Smooth muscle cell (in vitro differentiated cells): Measurements from ENCODE around the gene SPC24. TPM values are rescaled to one million over a fixed set of nuclear protein-coding genes. Genes with fewer than 3 reads are reported as not detected.

Experiments
- DNase-seq: peaks from one replicate; lab custom pipeline; 2025; ENCODE audit not compliant: unreplicated experiment; lab: John Stamatoyannopoulos, UW
- H2AFZ ChIP-seq: fragments of 200-600 bp; sonication (generic); 2 replicates; pipeline ENCODE4 v1.6.0; 2016; ENCODE audit warnings: antibody characterized with exemption, low read depth, mild to moderate bottlenecking
- H3F3A ChIP-seq: fragments of 200-600 bp; sonication (generic); 2 replicates; pipeline ENCODE4 v1.6.0; 2017; ENCODE audit warnings: antibody characterized with exemption, low read depth
- H3K27ac ChIP-seq: fragments of 200-600 bp; sonication (generic); 2 replicates; pipeline ENCODE4 v1.5.1; 2016; ENCODE audit warnings: low read depth, mild to moderate bottlenecking
- H3K27me3 ChIP-seq: fragments of 200-600 bp; sonication (generic); 2 replicates; pipeline ENCODE4 v1.6.1; 2016; ENCODE audit warnings: low read depth, mild to moderate bottlenecking
- H3K36me3 ChIP-seq: fragments of 200-600 bp; sonication (generic); 2 replicates; pipeline ENCODE4 v1.5.1; 2016; ENCODE audit warnings: low read depth
- H3K4me1 ChIP-seq: fragments of 200-600 bp; sonication (generic); 2 replicates; pipeline ENCODE4 v1.5.1; 2016; ENCODE audit warnings: low read depth
- H3K4me2 ChIP-seq: fragments of 200-600 bp; sonication (generic); 2 replicates; pipeline ENCODE4 v1.6.0; 2016; ENCODE audit warnings: mild to moderate bottlenecking
- H3K4me3 ChIP-seq: fragments of 200-600 bp; sonication (generic); 2 replicates; pipeline ENCODE4 v1.5.1; 2016; ENCODE audit warnings: mild to moderate bottlenecking
- H3K79me2 ChIP-seq: fragments of 200-600 bp; sonication (generic); 2 replicates; pipeline ENCODE4 v1.6.0; 2016; ENCODE audit warnings: low read depth, mild to moderate bottlenecking
- H3K9ac ChIP-seq: fragments of 200-600 bp; sonication (generic); 2 replicates; pipeline ENCODE4 v1.6.0; 2016; ENCODE audit warnings: low read depth
- H3K9me3 ChIP-seq: fragments of 200-600 bp; sonication (generic); replicated peaks from 2 replicates; pipeline ENCODE4 v1.5.1; 2016; ENCODE audit warnings: low read depth
- H4K20me1 ChIP-seq: fragments of 200-600 bp; sonication (generic); 2 replicates; pipeline ENCODE4 v1.6.0; 2016; ENCODE audit warnings: low read depth
- CTCF ChIP-seq: fragments of 200-600 bp; sonication (generic); IDR thresholded peaks from 2 replicates; pipeline ENCODE4 v1.5.1; 2017; ENCODE audit warnings: borderline replicate concordance, mild to moderate bottlenecking, antibody characterized with exemption; ENCODE audit not compliant: insufficient read depth, poor library complexity, severe bottlenecking
- WGBS: methylation state at CpG from one replicate; pipeline ENCODE4 v1.1.7; 2016; ENCODE audit warnings: low lambda C conversion rate; 5-methylcytosine and 5-hydroxymethylcytosine counted together
- polyA plus RNA-seq: library from polyadenylated mRNA; unstranded; fragments of >200 nt; fragmentation: Nextera tagmentation; extraction: Ambion mirVana; gene quantifications from 2 replicates; pipeline ENCODE4 v1.2.1, GENCODE V29; 2016
- total RNA-seq: library from RNA; depleted of rRNA; stranded (reverse); fragments of >200 nt; gene quantifications from 2 replicates; pipeline ENCODE4 v1.2.3, GENCODE V29; 2014

Gene SPC24
- total RNA-seq (7.6 and 10.1 TPM in 2 replicates), polyA plus RNA-seq (6.1 and 9.7 TPM in 2 replicates)

GRCh38 chr19:11155373-11156120 is at the start of gene SPC24:
TSS of gene SPC24 (minus strand) at chr19:11155782. CDS start at chr19:11155776, 6 bp downstream.
- Histone ChIP-seq H3K79me2 (peaks cover 20% of the 10 kb centered on the region), H3K27me3 (no peaks in the 10 kb centered on the region), H3K36me3 (no peaks in the 10 kb centered on the region), H3K9me3 (no peaks in the 10 kb centered on the region), H3K4me3 (peak within 1 kb of the TSS; percentile 70), H3K4me1 (peaks cover 7% of the 10 kb centered on the region), H3K4me2 (peak within 1 kb of the TSS; percentile 91), H4K20me1 (no peaks in the 10 kb centered on the region), H2AFZ (peak within 1 kb of the TSS; percentile 71), H3F3A (no peaks in the 10 kb centered on the region), H3K27ac (no peak within 1 kb of the TSS), H3K9ac (peak within 1 kb of the TSS; percentile 13)
- TF ChIP-seq CTCF, result no peak
- DNase-seq, result peak; percentile 70
- under 1% methylated on average over 41 of the region's 50 CpGs for WGBS

- TF ChIP-seq CTCF, result no peak
- H3K27ac ChIP-seq, result no peak overlapping the region
- H2AFZ ChIP-seq, result no peak overlapping the region
- no peak overlapping the region for H3K9ac ChIP-seq
- no peak for DNase-seq
- no peaks in the 10 kb centered on the region for H3K79me2 ChIP-seq
- H3K9me3 ChIP-seq, result no peaks in the 10 kb centered on the region
- H3F3A ChIP-seq, result peaks cover 1% of the 10 kb centered on the region
- H3K27me3 ChIP-seq, result no peaks in the 10 kb centered on the region
- no peaks in the 10 kb centered on the region for H4K20me1 ChIP-seq
- H3K4me1 ChIP-seq, result no peaks in the 10 kb centered on the region
- WGBS, result 95% methylated on average over 5 of the region's 5 CpGs
- H3K4me2 ChIP-seq, result no peak overlapping the region
- no peaks in the 10 kb centered on the region for H3K36me3 ChIP-seq
- no peak overlapping the region for H3K4me3 ChIP-seq
These were observed 49.4 kb upstream of the SPC24 start for GRCh38 chr19:11204943-11205349.

- Histone ChIP-seq H3K4me2 (no peak overlapping the region), H3F3A (no peaks in the 10 kb centered on the region), H3K4me3 (no peak overlapping the region), H3K4me1 (no peaks in the 10 kb centered on the region), H2AFZ (no peak overlapping the region), H4K20me1 (no peaks in the 10 kb centered on the region), H3K79me2 (no peaks in the 10 kb centered on the region), H3K9ac (no peak overlapping the region), H3K36me3 (no peaks in the 10 kb centered on the region), H3K27ac (no peak overlapping the region), H3K27me3 (no peaks in the 10 kb centered on the region), H3K9me3 (no peaks in the 10 kb centered on the region)
- TF ChIP-seq CTCF, result no peak
- no peak for DNase-seq
- 77% methylated on average over 8 of the region's 9 CpGs for WGBS
These were observed 48.6 kb upstream of the SPC24 start for GRCh38 chr19:11204076-11204602.
